Heart right ventricle (tissue), 16 donors: ENCODE data around the gene MIEF1. TPM values are rescaled to one million over a fixed set of nuclear protein-coding genes. Genes with fewer than 3 reads are reported as not detected.

Experiments
- ATAC-seq, 8 donors: fragments of 200-7000 bp; cut with Tn5 transposase; one replicate each; pipeline ENCODE4 v1.9.1; 2020; ENCODE audit warnings: mild to moderate bottlenecking in 8 of 8, moderate library complexity in 8 of 8, moderate number of reproducible peaks in 1 of 8
- DNase-seq, 2 donors: peaks; one replicate each; pipeline ENCODE4 v3.0.0-alpha.2; 2020
- H3K27ac ChIP-seq, 10 donors: fragments of 200-600 bp; sonication (generic) in 2 of 10; one replicate each; pipeline versions ENCODE4 v1.5.0 to v1.8.0; 2020 to 2022; ENCODE audit warnings: mild to moderate bottlenecking in 3 of 10
- H3K27me3 ChIP-seq, 7 donors: fragments of 200-600 bp; one replicate each; pipeline ENCODE4 v1.8.0; 2021 to 2022; ENCODE audit warnings: mild to moderate bottlenecking in 2 of 7
- H3K36me3 ChIP-seq, 9 donors: fragments of 200-600 bp; sonication (generic) in 1 of 9; one replicate each; pipeline versions ENCODE4 v1.5.0 to v1.8.0; 2020 to 2022; ENCODE audit warnings: mild to moderate bottlenecking in 2 of 9
- H3K4me1 ChIP-seq, 9 donors: fragments of 200-600 bp; sonication (generic) in 1 of 9; one replicate each; pipeline versions ENCODE4 v1.5.0 to v1.8.0; 2020 to 2022; ENCODE audit warnings: mild to moderate bottlenecking in 4 of 9
- H3K4me3 ChIP-seq, 10 donors: fragments of 200-600 bp; sonication (generic) in 2 of 10; one replicate each; pipeline versions ENCODE4 v1.5.0 to v1.8.0; 2020 to 2022; ENCODE audit warnings: mild to moderate bottlenecking in 7 of 10, moderate library complexity in 2 of 10
- H3K9me3 ChIP-seq, 11 donors: fragments of 200-600 bp in 10 of 11; sonication (generic) in 2 of 11; one replicate each; pipeline versions ENCODE4 v1.5.0 to v1.8.0; 2013 to 2022; ENCODE audit warnings: mild to moderate bottlenecking in 2 of 11, control low read depth in 1 of 11, moderate library complexity in 1 of 11
- CTCF ChIP-seq, 9 donors: fragments of 200-600 bp; sonication (generic) in 2 of 9; IDR thresholded peaks; one replicate each; pipeline versions ENCODE4 v1.5.0 to v1.8.0; 2021 to 2022; ENCODE audit warnings: antibody characterized with exemption in 9 of 9, mild to moderate bottlenecking in 5 of 9, moderate library complexity in 1 of 9
- WGBS, 2 donors: extraction: QIAGEN DNeasy Blood & Tissue Kit; methylation state at CpG; one replicate each; pipeline ENCODE4 v1.1.7; 2013; ENCODE audit warnings: inconsistent platforms in 1 of 2; 5-methylcytosine and 5-hydroxymethylcytosine counted together
- intact Hi-C, 10 donors: fragments of 100-400 bp; cut with DNase I; formaldehyde crosslinking; loops; one replicate each; pipeline versions ENCODE4 v1.11.1 to v1.14.2; 2022
- polyA plus RNA-seq, 2 donors: library from polyadenylated mRNA; stranded (reverse); fragments of 200-250 nt; gene quantifications; one replicate each; pipeline ENCODE4 v1.2.3, GENCODE V29; 2013
- total RNA-seq, 10 donors: library from RNA; stranded (reverse); fragmentation: NEBNext Ultra II Directional in 3 of 10; extraction: Animal tissue kit (Norgen Biotek cat#: 25700) in 3 of 10; gene quantifications; one replicate each; pipeline versions ENCODE4 v1.2.1 to v1.2.4, GENCODE V29; 2021 to 2023
- donor health status: Arrhythmogenic right ventricular cardiomyopathy.
- donor health status: ischemic (EF 13 %, LVEDD 7.1; RV severe dilation, severe dysfunction).
- donor health status: healthy with polysubstance abuse.
- donor health status: DM: no; HTN: yes; CAD: no.
- donor health status: DM: no; HTN: no; CAD: no.
- donor health status: ischemic (EF 25% LVEDD 6.9; RV normal size, moderate dysfunction).
- donor health status: ischemic (EF 25% LVEDD 5.7; RV mildly dilated, moderate dysfunction).
- donor health status: healthy.
- donor health status: DM: yes; HTN: yes; CAD: no.
- donor health status: Ischemic cardiomyopathy.
- donor health status: ischemic (EF 35%, LVEDD 5.7; RV mildly dilated, moderate dysfunction).
- donor health status: nonischemic (EF 11% LVEDD 7.7; RV severe dilation, severe dysfunction).
- donor health status: DM: yes; HTN: yes; CAD: no.
- donor health status: PGD.
- donor health status: ischemic (EF 29% LVEDD 5.4; RV normal size, mild dysfunction).
- donor health status: nonischemic (EF 23%, LVEDD 6.1; RV moderate dilation, normal function).

Gene MIEF1
- total and polyA plus RNA-seq, 12 donors = 7.0 to 35.8 (median 17.0) TPM

GRCh38 chr22:39496131-39496838 lies 5.8 kb upstream of the MIEF1 start:
- peak; percentile 46 to 80 (median 68) for ATAC-seq
- no peaks in the 10 kb centered on the region for H3K9me3 ChIP-seq
- peaks cover 11 to 58% (median 32%) of the 10 kb centered on the region in 9 donors for H3K4me1 ChIP-seq
- H3K27ac ChIP-seq = peak overlapping the region in 7 of 10 donors; percentile 12 to 71 (median 38)
- intact Hi-C loops = loop anchor here in 2 of 10 donors (2.0 to 10.0 kb wide), 2 partner anchors 33 to 61 kb away; no protein-coding TSS in a partner anchor
- no peaks in the 10 kb centered on the region for H3K36me3 ChIP-seq
- TF ChIP-seq CTCF (IDR thresholded peaks at IDR 0.05) = peak; percentile 65 to 87 (median 79)
- 35 to 40% methylated on average over 13 of the region's 13 CpGs for WGBS, 2 donors
- H3K4me3 ChIP-seq = no peak overlapping the region
- no peaks in the 10 kb centered on the region for H3K27me3 ChIP-seq
- peak; percentile 71 to 86 for DNase-seq

GRCh38 chr22:39497429-39497828 lies 4.7 kb upstream of the MIEF1 start:
- Histone ChIP-seq H3K4me1 (peaks cover 17 to 65% (median 38%) of the 10 kb centered on the region in 9 donors), H3K4me3 (no peak overlapping the region), H3K36me3 (no peaks in the 10 kb centered on the region), H3K27me3 (no peaks in the 10 kb centered on the region), H3K9me3 (no peaks in the 10 kb centered on the region), H3K27ac (peak overlapping the region in 2 of 10 donors; percentile 59 to 76)
- ATAC-seq (no peak), DNase-seq (no peak)
- no peak for TF ChIP-seq CTCF (IDR thresholded peaks at IDR 0.05)
- intact Hi-C loops = loop anchor here in 2 of 10 donors (2.0 to 10.0 kb wide), 2 partner anchors 31 to 63 kb away; no protein-coding TSS in a partner anchor
- 82 to 92% methylated on average over 8 of the region's 8 CpGs for WGBS, 2 donors

- ATAC-seq (peak in 1 of 8 donors; percentile 15), DNase-seq (peak in 1 of 2 donors; percentile 83)
- no peak overlapping the region for H3K4me3 ChIP-seq
- WGBS, 2 donors = 24 to 28% methylated on average over 2 of the region's 2 CpGs
- H3K27ac ChIP-seq = peak overlapping the region in 6 of 10 donors; percentile 4 to 76 (median 53)
- intact Hi-C loops = loop anchor here in 1 of 10 donors (10.0 kb wide), 1 partner anchor 64 kb away; no protein-coding TSS in a partner anchor
- TF ChIP-seq CTCF (IDR thresholded peaks at IDR 0.05) = no peak
- no peaks in the 10 kb centered on the region for H3K27me3 ChIP-seq
- H3K36me3 ChIP-seq = no peaks in the 10 kb centered on the region
- H3K9me3 ChIP-seq = no peaks in the 10 kb centered on the region
- H3K4me1 ChIP-seq = peaks cover 23 to 71% (median 46%) of the 10 kb centered on the region in 9 donors
These were observed 3.7 kb upstream of the MIEF1 start for GRCh38 chr22:39498368-39498767.

- H3K27ac ChIP-seq = peak overlapping the region in 6 of 10 donors; percentile 4 to 76 (median 51)
- WGBS, 2 donors = 46 to 57% methylated on average over 3 of the region's 3 CpGs
- intact Hi-C loops = loop anchor here in 2 of 10 donors (1.0 to 10.0 kb wide), 2 partner anchors 30 to 64 kb away; no protein-coding TSS in a partner anchor
- no peak for TF ChIP-seq CTCF (IDR thresholded peaks at IDR 0.05)
- no peak for DNase-seq
- H3K27me3 ChIP-seq = no peaks in the 10 kb centered on the region
- no peak for ATAC-seq
- H3K4me3 ChIP-seq = no peak overlapping the region
- H3K9me3 ChIP-seq = no peaks in the 10 kb centered on the region
- peaks cover 26 to 71% (median 50%) of the 10 kb centered on the region in 9 donors for H3K4me1 ChIP-seq
- H3K36me3 ChIP-seq = peaks cover 0 to 4% (median 0%) of the 10 kb centered on the region in 9 donors
These were observed 3.3 kb upstream of the MIEF1 start for GRCh38 chr22:39498802-39499201.
